Psoas muscle (tissue), 8 donors: ENCODE measurements around the gene FAT1. TPM values are rescaled to one million over a fixed set of nuclear protein-coding genes. Genes with fewer than 3 reads are reported as not detected.

ENCODE experiments used
- ATAC-seq, 4 donors: fragments of 200-7000 bp; cut with Tn5 transposase; one replicate each; pipeline ENCODE4 v1.9.1; 2020; ENCODE audit warnings: moderate library complexity in 3 of 4, mild to moderate bottlenecking in 2 of 4
- DNase-seq, 2 donors: peaks; one replicate each; pipeline ENCODE4 v3.0.0-alpha.2; 2020
- H3K27ac ChIP-seq: fragments of 200-600 bp; one replicate; pipeline ENCODE4 v1.8.0; 2022
- H3K27me3 ChIP-seq, 3 donors: fragments of 200-600 bp in 1 of 3; one replicate each; pipeline versions ENCODE4 v1.6.1 to v1.8.0; 2013 to 2022; ENCODE audit warnings: low read length in 2 of 3, mild to moderate bottlenecking in 2 of 3, moderate library complexity in 1 of 3; ENCODE audit not compliant: insufficient read depth in 3 of 3
- H3K36me3 ChIP-seq, 2 donors: fragments of 200-600 bp in 1 of 2; one replicate each; pipeline versions ENCODE4 v1.6.1 to v1.8.0; 2013 to 2022; ENCODE audit warnings: low read depth in 1 of 2, mild to moderate bottlenecking in 1 of 2, moderate library complexity in 1 of 2; ENCODE audit not compliant: insufficient read depth in 1 of 2
- H3K4me1 ChIP-seq: fragments of 200-600 bp; one replicate; pipeline ENCODE4 v1.8.0; 2022
- H3K4me3 ChIP-seq: fragments of 200-600 bp; one replicate; pipeline ENCODE4 v1.8.0; 2022; ENCODE audit warnings: mild to moderate bottlenecking
- H3K9me3 ChIP-seq: fragments of 200-600 bp; one replicate; pipeline ENCODE4 v1.8.0; 2022
- WGBS, 3 donors: extraction: QIAGEN DNeasy Blood & Tissue Kit; methylation state at CpG; one replicate each; pipeline versions ENCODE4 v1.1.6 to v1.1.7; 2013; 5-methylcytosine and 5-hydroxymethylcytosine counted together
- intact Hi-C, 2 donors: fragments of 100-400 bp; cut with DNase I; formaldehyde crosslinking; loops; one replicate each; pipeline versions ENCODE4 v1.11.0 to v1.14.2; 2022
- polyA plus RNA-seq, 3 donors: library from polyadenylated mRNA; stranded (reverse); fragments of 200-250 nt; gene quantifications; one replicate each; pipeline ENCODE4 v1.2.3, GENCODE V29; 2013
- total RNA-seq, 4 donors: library from RNA; stranded (reverse); fragmentation: NEBNext Ultra II Directional in 2 of 4; extraction: Animal tissue kit (Norgen Biotek cat#: 25700) in 2 of 4; gene quantifications; one replicate each; pipeline versions ENCODE4 v1.2.1 to v1.2.4, GENCODE V29; 2021 to 2023
- TF ChIP-seq, protein P1 (sequence below): fragments of 200-600 bp; IDR thresholded peaks from one replicate; pipeline ENCODE4 v1.8.0; 2022; ENCODE audit warnings: antibody characterized with exemption
- donor health status: healthy with polysubstance abuse.
- donor health status: DM: no; HTN: no; CAD: no; lungs with moderate emphysema.
- donor health status: Bipolar disorder and iron deficiency.
- donor health status: healthy.
- donor health status: DM: yes; HTN: yes; CAD: no.
- donor health status: DM: no; HTN: no; CAD: no.
- donor health status: DM: no; HTN: no; CAD: no.
- donor health status: DM: yes; HTN: yes; CAD: no.

FAT1 gene
- total and polyA plus RNA-seq, 7 donors, result 1.8 to 11.5 (median 4.0) TPM

DNA sequence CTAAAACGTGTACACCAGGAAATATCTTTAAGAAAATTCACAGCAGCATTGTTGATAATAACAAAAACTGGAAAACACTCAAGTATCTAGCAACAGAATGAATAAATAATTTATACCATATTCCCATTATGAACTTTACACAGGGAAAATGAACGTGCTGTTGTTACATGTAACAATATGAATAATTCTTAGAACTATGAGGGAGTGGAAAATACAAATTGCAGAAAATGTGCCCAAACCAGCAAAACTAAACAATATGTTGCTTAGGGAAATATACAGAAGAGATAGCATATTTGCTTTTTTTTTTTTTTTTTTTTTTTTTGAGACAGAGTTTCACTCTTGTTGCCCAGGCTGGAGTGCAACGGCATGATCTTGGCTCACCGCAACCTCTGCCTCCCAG lies 14.8 kb upstream of the FAT1 start:
- TF ChIP-seq, protein P1, sequence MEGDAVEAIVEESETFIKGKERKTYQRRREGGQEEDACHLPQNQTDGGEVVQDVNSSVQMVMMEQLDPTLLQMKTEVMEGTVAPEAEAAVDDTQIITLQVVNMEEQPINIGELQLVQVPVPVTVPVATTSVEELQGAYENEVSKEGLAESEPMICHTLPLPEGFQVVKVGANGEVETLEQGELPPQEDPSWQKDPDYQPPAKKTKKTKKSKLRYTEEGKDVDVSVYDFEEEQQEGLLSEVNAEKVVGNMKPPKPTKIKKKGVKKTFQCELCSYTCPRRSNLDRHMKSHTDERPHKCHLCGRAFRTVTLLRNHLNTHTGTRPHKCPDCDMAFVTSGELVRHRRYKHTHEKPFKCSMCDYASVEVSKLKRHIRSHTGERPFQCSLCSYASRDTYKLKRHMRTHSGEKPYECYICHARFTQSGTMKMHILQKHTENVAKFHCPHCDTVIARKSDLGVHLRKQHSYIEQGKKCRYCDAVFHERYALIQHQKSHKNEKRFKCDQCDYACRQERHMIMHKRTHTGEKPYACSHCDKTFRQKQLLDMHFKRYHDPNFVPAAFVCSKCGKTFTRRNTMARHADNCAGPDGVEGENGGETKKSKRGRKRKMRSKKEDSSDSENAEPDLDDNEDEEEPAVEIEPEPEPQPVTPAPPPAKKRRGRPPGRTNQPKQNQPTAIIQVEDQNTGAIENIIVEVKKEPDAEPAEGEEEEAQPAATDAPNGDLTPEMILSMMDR, result no peak
- Histone ChIP-seq H3K27ac (no peak overlapping the region), H3K4me3 (no peak overlapping the region), H3K4me1 (no peaks in the 10 kb centered on the region), H3K27me3 (no peaks in the 10 kb centered on the region), H3K36me3 (no peaks in the 10 kb centered on the region), H3K9me3 (no peaks in the 10 kb centered on the region)
- DNase-seq (no peak), ATAC-seq (no peak)
- 76 to 82% (median 79%) methylated on average over 4 of the region's 4 CpGs for WGBS, 3 donors
- intact Hi-C loops, result no loop called here

DNA sequence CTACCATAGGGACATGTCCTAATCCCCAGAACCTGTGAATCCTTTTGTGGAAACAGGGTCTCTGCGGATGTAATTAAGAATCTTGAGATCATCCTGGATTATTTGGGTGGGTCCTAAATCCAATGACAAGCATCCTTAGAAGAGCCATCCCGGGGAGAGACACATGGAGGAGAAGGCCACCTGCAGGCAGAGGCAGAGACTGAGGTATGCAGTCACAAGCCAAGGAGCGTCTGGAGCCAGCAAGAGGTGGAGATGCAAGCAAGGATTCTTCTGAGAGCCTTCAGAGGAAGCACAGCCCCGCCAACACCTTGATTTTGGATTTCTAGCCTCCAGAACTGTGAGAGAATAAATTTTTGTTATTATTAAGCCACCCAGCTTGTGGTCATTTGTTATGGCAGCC lies 13.8 kb upstream of the FAT1 start:
- no peaks in the 10 kb centered on the region for H3K36me3 ChIP-seq
- DNase-seq (no peak), ATAC-seq (no peak)
- H3K4me3 ChIP-seq, result no peak overlapping the region
- TF ChIP-seq, protein P1, result no peak
- WGBS, 3 donors, result 80 to 84% (median 80%) methylated on average over 4 of the region's 4 CpGs
- H3K9me3 ChIP-seq, result no peaks in the 10 kb centered on the region
- no peak overlapping the region for H3K27ac ChIP-seq
- intact Hi-C loops, result no loop called here
- H3K4me1 ChIP-seq, result no peaks in the 10 kb centered on the region
- no peaks in the 10 kb centered on the region for H3K27me3 ChIP-seq

DNA sequence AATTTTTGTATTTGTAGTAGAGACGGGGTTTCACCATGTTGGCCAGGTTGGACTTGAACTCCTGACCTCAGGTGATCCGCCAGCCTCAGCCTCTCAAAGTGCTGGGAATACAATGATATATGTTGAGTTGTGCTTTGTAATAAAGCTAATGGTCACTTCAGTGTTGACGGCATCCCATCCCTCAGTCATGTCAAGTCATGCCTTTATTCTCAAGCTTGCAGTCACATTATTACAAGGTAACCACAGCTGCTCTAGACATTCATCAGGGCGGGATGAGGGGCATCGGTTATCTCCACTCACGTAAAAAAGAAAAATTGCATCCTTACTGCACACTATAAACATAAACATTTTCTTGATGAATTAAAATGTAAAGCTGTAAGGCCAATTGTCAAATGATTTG lies 12.8 kb upstream of the FAT1 start:
- H3K4me3 ChIP-seq, result no peak overlapping the region
- TF ChIP-seq, protein P1, result no peak
- intact Hi-C loops, result no loop called here
- no peak for DNase-seq
- ATAC-seq, result no peak
- no peak overlapping the region for H3K27ac ChIP-seq
- no peaks in the 10 kb centered on the region for H3K36me3 ChIP-seq
- WGBS, 3 donors, result 93 to 95% (median 95%) methylated on average over 6 of the region's 6 CpGs
- no peaks in the 10 kb centered on the region for H3K4me1 ChIP-seq
- no peaks in the 10 kb centered on the region for H3K9me3 ChIP-seq
- no peaks in the 10 kb centered on the region for H3K27me3 ChIP-seq

DNA sequence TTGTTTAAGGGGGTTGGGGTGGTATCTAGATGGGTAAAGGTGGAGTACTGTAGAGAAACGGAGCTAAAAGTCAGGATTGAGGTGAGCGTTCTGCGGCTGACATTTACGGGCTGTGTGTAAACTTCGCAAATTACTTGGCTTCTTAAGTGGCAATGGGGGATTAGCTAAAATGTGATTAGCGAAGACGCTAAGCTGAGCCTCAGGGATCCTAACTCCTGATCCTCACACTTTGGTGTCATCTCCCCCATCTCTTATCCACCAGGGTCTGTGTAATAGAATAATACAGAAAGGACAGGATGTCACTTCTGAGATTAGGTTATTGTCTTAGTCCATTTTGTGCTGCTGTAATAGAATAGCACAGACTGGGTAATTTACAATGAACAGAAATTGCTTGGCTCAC lies 10.6 kb upstream of the FAT1 start:
- DNase-seq (no peak), ATAC-seq (no peak)
- 77 to 88% (median 83%) methylated on average over 7 of the region's 7 CpGs for WGBS, 3 donors
- no peaks in the 10 kb centered on the region for H3K36me3 ChIP-seq
- no peaks in the 10 kb centered on the region for H3K27me3 ChIP-seq
- H3K4me3 ChIP-seq, result no peak overlapping the region
- intact Hi-C loops, result no loop called here
- H3K9me3 ChIP-seq, result no peaks in the 10 kb centered on the region
- no peak overlapping the region for H3K27ac ChIP-seq
- TF ChIP-seq, protein P1, result no peak
- no peaks in the 10 kb centered on the region for H3K4me1 ChIP-seq

DNA sequence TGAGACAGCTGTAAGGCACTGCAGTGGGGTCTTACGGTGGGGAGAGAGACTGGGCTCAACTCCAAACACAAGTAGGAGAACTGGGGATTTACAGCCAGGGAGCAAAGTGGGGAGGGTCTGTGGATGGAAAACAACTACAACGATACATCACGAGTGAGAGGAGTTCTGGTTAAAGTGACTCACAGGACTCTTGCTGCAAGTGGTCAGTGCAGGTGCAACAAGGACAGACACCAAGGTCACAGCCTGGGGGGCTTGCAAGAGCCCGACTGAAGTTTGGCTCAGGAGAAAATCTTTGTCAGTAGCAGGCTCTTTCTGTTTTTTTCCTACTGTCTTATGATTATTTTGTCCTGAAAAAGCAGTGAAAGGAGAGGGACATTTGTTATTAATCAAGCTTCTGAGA lies 10.1 kb upstream of the FAT1 start:
- ATAC-seq (no peak), DNase-seq (no peak)
- TF ChIP-seq, protein P1, result no peak
- no peaks in the 10 kb centered on the region for H3K36me3 ChIP-seq
- no peaks in the 10 kb centered on the region for H3K4me1 ChIP-seq
- H3K27me3 ChIP-seq, result peaks cover 0 to 1% (median 0%) of the 10 kb centered on the region in 3 donors
- 28 to 36% (median 30%) methylated on average over 4 of the region's 4 CpGs for WGBS, 3 donors
- no peak overlapping the region for H3K27ac ChIP-seq
- H3K4me3 ChIP-seq, result no peak overlapping the region
- no peaks in the 10 kb centered on the region for H3K9me3 ChIP-seq
- intact Hi-C loops, result no loop called here
